BE2C (cell line): ENCODE results near the gene NAT14.
A peak's percentile ranks its signal among the peaks of the same experiment; 100 is the strongest.

ENCODE experiments used
- DNase-seq: peaks from one replicate; pipeline ENCODE4 v3.0.0-alpha.2; 2020
- H3K27me3 ChIP-seq: fragments of 250-450 bp; sonication (Bioruptor Pico); 2 replicates; pipeline ENCODE4 v1.5.1; 2020; ENCODE audit warnings: mild to moderate bottlenecking
- H3K36me3 ChIP-seq: fragments of 250-450 bp; sonication (Bioruptor Pico); 2 replicates; pipeline ENCODE4 v1.5.1; 2020; ENCODE audit warnings: mild to moderate bottlenecking
- H3K4me1 ChIP-seq: fragments of 250-450 bp; sonication (Bioruptor Pico); 2 replicates; pipeline ENCODE4 v1.5.1; 2020
- H3K4me3 ChIP-seq: 2 replicates; pipeline ENCODE4 v1.5.1; 2011; ENCODE audit warnings: low read depth, low read length
- H3K9me3 ChIP-seq: fragments of 250-450 bp; sonication (Bioruptor Pico); 2 replicates; pipeline ENCODE4 v1.5.1; 2020
- TF ChIP-seq, protein P1 (sequence below): IDR thresholded peaks from 2 replicates; pipeline ENCODE4 v1.5.1; 2012; ENCODE audit warnings: mild to moderate bottlenecking, low read depth, low read length

The NAT14 gene

DNA sequence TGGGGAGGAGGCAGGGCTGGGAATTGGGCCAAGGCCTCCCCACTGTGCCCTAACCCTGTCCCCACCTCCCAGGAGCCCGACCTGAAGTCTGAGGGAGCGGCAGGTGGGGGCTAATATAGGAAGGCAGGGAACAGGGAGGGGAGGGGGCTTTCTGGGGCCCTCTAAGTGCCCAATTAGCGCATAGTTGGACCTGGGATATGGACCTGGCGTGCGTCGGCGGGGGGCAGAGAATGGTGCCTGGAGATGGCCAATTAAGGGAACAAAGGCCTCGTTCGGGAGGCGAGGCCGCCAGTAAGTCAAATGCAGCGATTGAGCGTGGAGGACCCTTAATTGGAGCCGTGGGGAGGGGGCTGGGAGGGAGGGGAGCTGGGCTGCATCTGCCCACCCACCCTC lies 20.3 kb upstream of the NAT14 start, which contains the start of gene C19orf85:
Gene C19orf85, minus strand, starts transcription at position 90 of the 393 bp plus-strand sequence. CDS start 197 bp downstream, outside the sequence.
- no peaks in the 10 kb centered on the region for H3K36me3 ChIP-seq
- no peak within 1 kb of the TSS for H3K4me3 ChIP-seq
- TF ChIP-seq, protein P1, sequence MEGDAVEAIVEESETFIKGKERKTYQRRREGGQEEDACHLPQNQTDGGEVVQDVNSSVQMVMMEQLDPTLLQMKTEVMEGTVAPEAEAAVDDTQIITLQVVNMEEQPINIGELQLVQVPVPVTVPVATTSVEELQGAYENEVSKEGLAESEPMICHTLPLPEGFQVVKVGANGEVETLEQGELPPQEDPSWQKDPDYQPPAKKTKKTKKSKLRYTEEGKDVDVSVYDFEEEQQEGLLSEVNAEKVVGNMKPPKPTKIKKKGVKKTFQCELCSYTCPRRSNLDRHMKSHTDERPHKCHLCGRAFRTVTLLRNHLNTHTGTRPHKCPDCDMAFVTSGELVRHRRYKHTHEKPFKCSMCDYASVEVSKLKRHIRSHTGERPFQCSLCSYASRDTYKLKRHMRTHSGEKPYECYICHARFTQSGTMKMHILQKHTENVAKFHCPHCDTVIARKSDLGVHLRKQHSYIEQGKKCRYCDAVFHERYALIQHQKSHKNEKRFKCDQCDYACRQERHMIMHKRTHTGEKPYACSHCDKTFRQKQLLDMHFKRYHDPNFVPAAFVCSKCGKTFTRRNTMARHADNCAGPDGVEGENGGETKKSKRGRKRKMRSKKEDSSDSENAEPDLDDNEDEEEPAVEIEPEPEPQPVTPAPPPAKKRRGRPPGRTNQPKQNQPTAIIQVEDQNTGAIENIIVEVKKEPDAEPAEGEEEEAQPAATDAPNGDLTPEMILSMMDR = no peak
- H3K9me3 ChIP-seq = no peaks in the 10 kb centered on the region
- DNase-seq = no peak
- no peaks in the 10 kb centered on the region for H3K27me3 ChIP-seq
- peaks cover 8% of the 10 kb centered on the region for H3K4me1 ChIP-seq

DNA sequence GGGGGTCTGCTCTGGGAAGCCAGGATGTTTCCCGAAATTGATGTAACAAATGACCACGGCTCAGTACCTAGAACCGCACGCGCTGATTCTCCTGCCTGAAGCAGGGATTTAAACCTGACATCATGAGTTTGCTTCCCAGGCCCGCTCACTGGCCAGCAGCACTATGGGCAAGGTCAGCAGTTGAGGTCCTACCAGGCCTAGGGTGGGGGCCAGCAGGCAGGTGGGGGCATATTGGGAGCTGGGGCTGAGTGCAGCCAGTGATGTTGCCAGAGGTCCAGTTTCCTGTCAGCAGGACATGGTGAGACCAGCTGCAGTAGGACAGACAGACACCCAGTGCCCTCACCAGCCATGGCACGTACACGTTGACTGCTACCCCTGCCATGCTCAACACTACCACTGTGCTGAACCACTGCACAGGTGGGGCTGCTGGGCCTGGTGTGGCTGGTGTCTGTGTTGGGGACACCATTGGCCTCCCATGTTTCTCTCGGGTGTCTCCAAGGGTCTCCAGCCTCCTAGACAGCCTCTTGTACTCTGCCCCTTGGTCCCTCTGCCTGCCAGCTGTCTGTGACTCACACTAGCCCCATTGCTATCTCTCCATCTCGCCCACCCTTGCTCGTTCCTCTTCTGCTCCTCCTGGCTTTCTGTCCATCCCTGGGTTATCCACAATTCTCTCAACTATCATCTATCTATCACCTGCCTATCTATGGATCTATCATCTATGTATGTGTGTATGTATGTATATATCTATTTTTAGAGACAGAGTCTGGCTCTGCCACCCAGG lies 19.3 kb upstream of the NAT14 start:
- DNase-seq = peak; percentile 45
- Histone ChIP-seq H3K27me3 (no peaks in the 10 kb centered on the region), H3K9me3 (no peaks in the 10 kb centered on the region), H3K4me3 (no peak overlapping the region), H3K36me3 (no peaks in the 10 kb centered on the region), H3K4me1 (peaks cover 1% of the 10 kb centered on the region; the same call in 1 of the 2 replicates)
- TF ChIP-seq, protein P1 = no peak

DNA sequence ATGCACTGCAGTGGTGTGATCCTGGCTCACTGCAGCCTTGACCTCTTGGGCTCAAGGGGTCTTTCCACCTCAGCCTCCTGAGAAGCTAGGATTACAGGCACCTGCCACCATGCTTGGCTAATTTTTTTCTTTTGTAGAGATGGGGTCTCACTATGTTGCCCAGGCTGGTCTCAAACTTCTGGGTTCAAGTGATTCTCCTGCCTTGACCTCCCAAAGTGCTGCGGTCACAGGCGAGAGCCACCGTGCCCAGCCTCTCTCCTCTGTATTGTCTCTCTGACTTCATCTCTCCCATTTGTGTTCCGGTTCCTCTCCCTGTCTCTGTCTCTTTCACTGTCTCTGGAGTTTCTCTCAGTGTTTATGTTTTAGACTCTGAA lies 18.8 kb upstream of the NAT14 start:
- no peaks in the 10 kb centered on the region for H3K9me3 ChIP-seq
- no peaks in the 10 kb centered on the region for H3K36me3 ChIP-seq
- TF ChIP-seq, protein P1 = no peak
- DNase-seq = no peak
- H3K4me3 ChIP-seq = no peak overlapping the region
- H3K4me1 ChIP-seq = no peaks in the 10 kb centered on the region
- H3K27me3 ChIP-seq = no peaks in the 10 kb centered on the region

DNA sequence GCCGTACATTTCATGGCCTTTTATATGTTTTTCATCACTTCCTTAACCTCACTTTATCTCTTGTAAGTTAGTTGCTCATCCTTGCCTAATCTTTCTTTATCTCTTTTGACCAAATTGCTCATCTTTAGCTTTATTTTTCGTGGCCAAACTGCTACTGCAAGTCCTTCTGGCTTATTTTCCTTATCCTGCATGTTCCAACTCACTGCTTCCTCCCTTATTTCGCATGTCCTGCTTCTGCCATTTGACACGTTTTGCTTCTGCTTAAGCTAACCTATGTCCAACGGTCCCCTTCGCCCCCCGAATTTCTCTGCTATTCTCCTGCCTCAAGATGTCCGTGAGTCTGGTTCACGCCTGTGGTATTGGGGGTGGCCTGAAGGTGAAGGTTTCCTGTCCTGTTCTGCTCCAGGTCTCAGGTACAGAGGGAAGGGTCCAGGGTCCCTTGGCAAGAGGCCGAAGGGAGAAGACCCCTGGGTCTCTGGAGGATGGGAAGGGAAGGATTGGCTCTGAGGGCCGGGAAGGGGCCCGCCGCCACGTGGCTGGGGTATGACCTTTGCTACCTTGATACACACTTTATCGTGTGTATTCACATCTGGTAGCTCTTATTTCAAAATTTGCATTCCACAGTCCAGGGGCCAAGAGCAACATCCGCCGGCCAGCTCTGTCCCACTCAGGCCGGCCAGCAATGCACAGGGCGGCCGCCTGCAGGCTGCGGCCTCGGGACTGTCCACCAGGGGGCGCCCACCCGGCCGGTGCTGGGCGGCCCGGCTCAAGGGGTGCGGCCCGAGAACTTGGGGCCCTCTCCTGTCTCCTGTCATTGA lies 17.5 kb upstream of the NAT14 start:
- Histone ChIP-seq H3K36me3 (no peaks in the 10 kb centered on the region), H3K27me3 (no peaks in the 10 kb centered on the region), H3K4me1 (no peaks in the 10 kb centered on the region), H3K4me3 (no peak overlapping the region), H3K9me3 (no peaks in the 10 kb centered on the region)
- TF ChIP-seq, protein P1 = peak; percentile 90
- peak; percentile 67 for DNase-seq

DNA sequence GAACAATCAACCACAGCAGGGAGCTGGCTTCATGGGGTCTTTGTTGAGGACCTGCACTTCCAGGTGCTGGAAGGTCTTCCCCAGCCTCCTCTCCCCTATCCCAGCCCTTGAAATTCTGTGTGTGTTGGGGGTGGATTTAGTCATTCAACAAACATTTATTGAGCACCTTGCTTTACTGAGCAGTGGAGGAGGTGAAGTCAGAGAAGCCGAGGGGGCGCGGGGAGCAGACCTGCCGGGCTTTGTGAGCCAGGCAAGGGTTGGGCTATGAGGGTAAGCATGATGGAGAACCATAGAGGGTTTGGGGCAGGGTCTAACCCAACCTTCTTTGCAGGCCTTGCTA lies 17.0 kb upstream of the NAT14 start:
- no peak for DNase-seq
- no peaks in the 10 kb centered on the region for H3K36me3 ChIP-seq
- H3K27me3 ChIP-seq = no peaks in the 10 kb centered on the region
- H3K4me1 ChIP-seq = no peaks in the 10 kb centered on the region
- no peak overlapping the region for H3K4me3 ChIP-seq
- H3K9me3 ChIP-seq = no peaks in the 10 kb centered on the region
- TF ChIP-seq, protein P1 = no peak; the same call in 1 of the 2 replicates
